ENCODE measurements around the gene CNOT2.

CNOT2 gene

GRCh38 chr12:70353780-70354660 lies 110.8 kb downstream of the CNOT2 start:
- TF ChIP-seq POLR2A (IDR thresholded peaks at IDR 0.05; ENCODE audit: low read depth, low read length) = no peak
- FAIRE-seq (no peak), DNase-seq (ENCODE audit: insufficient read length, low spot score) (no peak)

DNA sequence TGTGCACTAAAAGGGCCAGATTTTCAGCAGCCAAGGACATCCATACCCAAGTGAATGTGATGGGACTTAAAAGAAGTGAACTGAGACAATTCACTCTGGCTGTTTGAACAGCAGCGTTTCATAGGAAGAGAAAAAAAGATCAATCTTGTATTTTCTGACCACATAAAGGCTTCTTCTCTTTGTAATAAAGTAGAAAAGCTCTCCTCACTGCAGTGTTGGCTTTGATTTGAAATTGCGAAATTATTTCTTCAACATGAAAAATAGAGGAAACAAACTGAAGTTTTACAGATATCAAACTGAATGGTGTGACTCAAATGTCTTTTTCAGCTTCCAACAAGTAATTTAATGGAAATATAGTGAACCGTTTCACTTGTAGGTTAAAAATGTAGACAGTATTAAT lies 111.6 kb downstream of the CNOT2 start:
- FAIRE-seq = no peak
- TF ChIP-seq POLR2A (IDR thresholded peaks at IDR 0.05; ENCODE audit: low read depth, low read length) = no peak
- DNase-seq (ENCODE audit: insufficient read length, low spot score) = no peak

DNA sequence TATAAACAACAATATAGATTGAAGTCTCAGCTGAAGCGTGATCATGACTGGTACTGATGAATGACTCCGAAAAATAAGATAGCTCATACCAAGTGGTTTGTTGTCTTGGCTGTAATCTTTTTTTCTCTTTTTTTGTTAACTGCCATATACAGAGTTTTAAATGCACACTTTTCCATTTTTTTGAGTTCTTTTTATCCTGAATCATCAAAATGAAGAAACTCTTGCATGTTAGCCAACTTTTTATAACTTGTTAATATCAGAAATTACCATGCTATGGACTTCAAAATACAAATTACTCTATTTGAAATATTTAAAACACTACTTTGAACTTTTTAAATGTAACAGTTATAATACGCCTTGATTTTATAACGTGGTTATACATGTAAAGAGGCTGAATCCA lies 112.7 kb downstream of the CNOT2 start:
- FAIRE-seq (no peak), DNase-seq (ENCODE audit: insufficient read length, low spot score) (no peak)
- TF ChIP-seq POLR2A (IDR thresholded peaks at IDR 0.05; ENCODE audit: low read depth, low read length) = no peak

DNA sequence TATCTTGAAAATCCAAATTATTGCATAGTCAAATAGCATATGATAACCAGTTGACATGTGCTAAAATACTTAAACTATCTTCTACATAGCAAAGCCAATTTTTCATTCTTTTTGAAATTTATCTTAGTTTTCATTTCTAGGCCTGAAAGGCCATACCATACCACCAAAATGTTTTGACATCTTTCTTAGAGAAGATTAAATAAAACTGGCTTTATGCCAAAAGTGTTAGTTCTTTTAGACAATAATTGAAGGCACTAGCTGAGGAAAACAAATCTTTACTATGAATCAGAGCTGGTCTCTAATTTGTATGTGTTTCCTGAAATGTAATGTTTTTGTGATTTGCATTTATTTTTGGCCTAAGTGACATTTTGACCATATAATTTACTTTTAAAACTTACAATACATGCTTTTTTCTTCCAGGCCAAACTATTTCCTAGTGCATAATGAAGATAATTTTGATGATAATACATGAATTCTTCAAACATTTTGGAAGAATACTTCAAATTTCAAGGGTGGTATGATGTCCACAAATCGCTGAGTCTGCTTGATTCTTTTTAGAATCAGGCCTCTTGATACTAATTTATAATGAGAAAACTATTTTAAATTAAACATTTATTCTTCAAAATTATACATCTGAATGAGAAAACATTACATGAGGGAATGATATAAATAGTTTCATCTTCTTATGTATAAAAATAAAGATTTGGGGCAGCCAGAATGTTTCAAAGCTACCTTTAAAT lies 116.4 kb downstream of the CNOT2 start:
- no peak for DNase-seq (ENCODE audit: insufficient read length, low spot score)
- TF ChIP-seq POLR2A (IDR thresholded peaks at IDR 0.05; ENCODE audit: low read depth, low read length) = no peak
- FAIRE-seq = no peak

DNA sequence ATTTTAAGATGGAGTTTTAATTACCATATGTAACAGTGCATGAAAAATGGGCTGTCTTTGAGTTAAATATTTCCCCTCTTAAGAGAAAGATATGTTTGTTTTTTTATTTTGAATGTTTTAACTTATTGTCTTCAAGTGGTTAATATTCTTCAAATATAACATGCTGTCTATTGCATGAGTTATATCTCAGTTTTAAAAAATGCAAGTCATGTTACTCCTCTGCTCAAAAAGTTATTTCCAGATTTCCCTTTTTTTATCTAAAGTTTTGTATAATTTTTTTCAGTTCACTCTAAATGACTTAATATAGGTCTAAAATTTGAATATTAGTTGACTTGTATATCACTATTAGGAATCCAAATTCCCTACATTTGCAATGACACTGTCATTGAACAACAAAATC lies 117.0 kb downstream of the CNOT2 start:
- FAIRE-seq = no peak
- DNase-seq (ENCODE audit: insufficient read length, low spot score) = no peak
- TF ChIP-seq POLR2A (IDR thresholded peaks at IDR 0.05; ENCODE audit: low read depth, low read length) = no peak

DNA sequence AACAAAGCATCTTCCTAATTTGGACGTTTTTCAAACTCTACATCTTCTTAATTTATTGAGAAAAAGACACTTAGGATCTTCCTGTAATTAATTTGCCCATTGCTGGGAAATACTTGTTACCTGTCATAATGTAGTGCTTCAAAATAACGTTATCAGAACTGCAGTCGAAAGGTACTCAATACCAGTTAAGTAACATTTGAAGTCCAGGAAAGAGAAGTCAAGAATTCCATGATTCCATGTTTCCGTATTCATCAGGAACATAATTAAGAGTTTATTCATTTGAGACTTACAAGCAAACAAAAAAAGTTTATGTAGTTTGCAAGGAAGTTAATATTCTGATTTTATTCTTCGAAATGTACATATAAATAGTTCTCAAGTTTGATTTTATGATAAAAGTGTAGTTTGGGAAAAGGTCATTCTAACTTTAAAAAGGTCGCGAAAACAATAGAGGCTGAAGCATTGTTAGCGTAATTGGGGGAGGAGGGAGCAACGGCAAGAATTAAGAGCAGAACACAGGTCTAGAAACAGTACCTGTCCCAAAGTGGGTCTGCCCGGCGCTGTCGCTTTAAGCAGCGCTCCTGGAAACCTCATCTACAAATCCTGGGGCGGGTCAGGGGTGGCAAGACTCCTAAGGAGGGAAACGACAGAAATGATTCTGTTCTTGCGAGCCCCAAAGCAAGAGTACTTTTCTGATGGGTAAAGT lies 121.6 kb downstream of the CNOT2 start:
- DNase-seq (ENCODE audit: insufficient read length, low spot score) = no peak
- TF ChIP-seq POLR2A (IDR thresholded peaks at IDR 0.05; ENCODE audit: low read depth, low read length) = no peak
- FAIRE-seq = peak; percentile 36

GRCh38 chr12:70365398-70365647 lies 122.1 kb downstream of the CNOT2 start:
- TF ChIP-seq POLR2A (IDR thresholded peaks at IDR 0.05; ENCODE audit: low read depth, low read length) = no peak

GRCh38 chr12:70365648-70366518 lies 122.7 kb downstream of the CNOT2 start, which contains the start of gene KCNMB4:
Gene KCNMB4, plus strand, starts transcription at chr12:70366290. Its CDS starts 445 bp downstream, at chr12:70366735.
- FAIRE-seq (no peak), DNase-seq (ENCODE audit: insufficient read length, low spot score) (peak; percentile 71)
- no peak for TF ChIP-seq POLR2A (IDR thresholded peaks at IDR 0.05; ENCODE audit: low read depth, low read length)

More at GRCh38 chr12:70365398-70365647, 122.1 kb downstream of the CNOT2 start:
- no peak for DNase-seq (ENCODE audit: insufficient read length, low spot score)
- FAIRE-seq = no peak

- FAIRE-seq = no peak
- no peak for TF ChIP-seq POLR2A (IDR thresholded peaks at IDR 0.05; ENCODE audit: low read depth, low read length)
These were observed 123.5 kb downstream of the CNOT2 start for GRCh38 chr12:70366581-70367257.

DNA sequence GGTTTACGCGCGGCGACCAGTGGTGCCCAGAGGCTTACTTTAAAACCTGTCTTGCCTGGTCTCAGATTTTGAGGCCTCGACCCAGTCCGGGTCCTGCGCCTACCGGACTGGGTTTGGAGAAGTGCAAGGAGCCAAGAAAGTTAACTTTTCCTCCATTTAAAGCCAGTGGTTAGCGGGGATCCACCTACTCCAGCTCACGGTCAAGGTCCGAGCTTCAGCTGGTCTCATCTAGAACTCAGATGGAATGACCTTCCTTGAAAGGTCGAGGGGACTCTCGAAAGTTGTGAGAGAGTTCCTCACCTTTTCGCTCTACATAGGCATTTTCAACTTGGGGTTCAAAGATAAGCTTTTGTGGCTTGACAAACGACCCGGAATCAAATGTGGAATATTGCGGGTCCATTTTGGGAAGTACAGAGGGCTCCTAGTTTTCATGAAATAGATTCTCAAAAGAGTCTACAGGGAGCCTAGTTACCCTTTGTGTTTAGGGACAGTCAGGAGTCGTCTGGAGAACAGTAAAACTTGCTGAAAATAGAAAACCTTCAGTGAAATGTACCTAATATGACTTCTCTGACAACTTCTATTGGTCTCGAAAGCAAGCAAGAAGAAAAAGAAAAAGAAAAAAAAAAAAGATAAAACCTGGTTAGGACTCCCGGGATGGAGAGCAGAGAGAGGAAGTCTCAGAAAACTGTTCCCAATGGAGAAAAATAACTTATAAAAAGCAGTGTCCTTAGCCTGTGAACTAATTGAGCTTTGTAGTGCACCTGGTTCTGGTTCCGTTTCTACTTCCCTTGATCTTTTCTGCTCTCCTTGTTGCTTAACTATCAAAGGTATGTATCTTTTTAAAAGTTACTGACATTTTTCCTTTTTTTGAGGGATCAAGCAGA lies 124.3 kb downstream of the CNOT2 start:
- no peak for TF ChIP-seq POLR2A (IDR thresholded peaks at IDR 0.05; ENCODE audit: low read depth, low read length)
- FAIRE-seq (peak; percentile 6), DNase-seq (ENCODE audit: insufficient read length, low spot score) (no peak)

More at GRCh38 chr12:70366581-70367257, 123.5 kb downstream of the CNOT2 start:
- no peak for DNase-seq (ENCODE audit: insufficient read length, low spot score)

DNA sequence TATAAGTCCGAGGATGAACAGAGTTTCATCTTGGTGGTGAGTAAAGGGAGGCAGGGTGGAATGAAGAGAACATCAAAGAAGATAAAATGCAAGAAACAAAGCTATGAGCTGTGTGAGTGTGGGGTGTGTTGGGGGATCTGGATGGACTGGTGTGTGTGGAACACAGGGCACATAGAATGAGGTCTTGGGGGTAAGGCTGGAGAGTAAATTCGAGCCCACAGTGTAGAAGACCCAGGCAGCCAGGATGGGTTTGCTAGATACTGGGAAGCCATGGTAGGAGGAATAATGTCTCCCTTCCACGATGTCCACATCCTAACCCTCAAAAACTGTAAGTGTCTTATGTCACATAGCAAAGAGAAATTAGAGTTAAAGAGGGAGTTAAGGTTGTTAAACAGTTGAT lies 129.6 kb downstream of the CNOT2 start:
- no peak for TF ChIP-seq POLR2A (IDR thresholded peaks at IDR 0.05; ENCODE audit: low read depth, low read length)
- DNase-seq (ENCODE audit: insufficient read length, low spot score) = no peak
- no peak for FAIRE-seq

GRCh38 chr12:70379846-70380245 lies 136.6 kb downstream of the CNOT2 start:
- FAIRE-seq = no peak
- no peak for DNase-seq (ENCODE audit: insufficient read length, low spot score)
- TF ChIP-seq POLR2A (IDR thresholded peaks at IDR 0.05; ENCODE audit: low read depth, low read length) = no peak

Data from H54 (cell line).